H1 (cell line): ENCODE data around the gene PPARA. TPM values are rescaled to one million over a fixed set of nuclear protein-coding genes. Genes with fewer than 3 reads are reported as not detected.

Experiments used
- CTCF ChIA-PET: fragments of 300-600 bp; sonication (Branson Sonifier 250); formaldehyde crosslinking; loops from one replicate; lab custom pipeline; 2021; ENCODE audit not compliant: partially characterized antibody; lab: Charles Lee
- POLR2A ChIA-PET: fragments of 300-600 bp; sonication (Branson Sonifier 250); formaldehyde crosslinking; loops from one replicate; lab custom pipeline; 2021; ENCODE audit warnings: inconsistent platforms; ENCODE audit not compliant: partially characterized antibody; lab: Charles Lee
- DNase-seq, 2 experiments: peaks; one replicate each; pipeline versions ENCODE4 v3.0.0 to v3.0.0-alpha.2; 2010 to 2022; ENCODE audit warnings: low spot score in 2 of 2, low read depth in 1 of 2, mixed read lengths in 1 of 2
- FAIRE-seq: peaks from 2 replicates; lab custom pipeline; 2011; peaks lifted over from hg19 to GRCh38; lab: Jason Lieb, UNC
- H2AFZ ChIP-seq: 2 replicates; pipeline ENCODE4 v1.8.1; 2012; ENCODE audit warnings: low read length, inconsistent platforms
- H2AK5ac ChIP-seq: 2 replicates; pipeline ENCODE4 v1.6.1; 2013; ENCODE audit warnings: low read depth, low read length
- H2BK120ac ChIP-seq: replicated peaks from 2 replicates; pipeline ENCODE3; 2013; ENCODE audit warnings: low read depth, low read length, inconsistent platforms
- H2BK12ac ChIP-seq: 2 replicates; pipeline ENCODE4 v1.6.1; 2013; ENCODE audit warnings: low read depth, low read length
- H2BK15ac ChIP-seq: 2 replicates; pipeline ENCODE4 v1.6.1; 2013; ENCODE audit warnings: low read length
- H2BK20ac ChIP-seq: 2 replicates; pipeline ENCODE4 v1.6.1; 2013; ENCODE audit warnings: low read length
- H2BK5ac ChIP-seq: 2 replicates; pipeline ENCODE4 v1.6.1; 2013; ENCODE audit warnings: low read depth, low read length
- H3K14ac ChIP-seq: 2 replicates; pipeline ENCODE4 v1.6.1; 2013; ENCODE audit warnings: inconsistent platforms; ENCODE audit not compliant: insufficient read length
- H3K18ac ChIP-seq: 2 replicates; pipeline ENCODE4 v1.6.1; 2013; ENCODE audit warnings: low read length; ENCODE audit errors: extremely low read depth
- H3K23ac ChIP-seq: 2 replicates; pipeline ENCODE4 v1.6.1; 2013; ENCODE audit warnings: inconsistent platforms; ENCODE audit not compliant: insufficient read length
- H3K23me2 ChIP-seq: 2 replicates; pipeline ENCODE4 v1.6.1; 2013; ENCODE audit warnings: low read depth, low read length
- H3K27ac ChIP-seq: 2 replicates; pipeline ENCODE4 v1.6.1; 2011; ENCODE audit warnings: low read depth, low read length, inconsistent platforms
- H3K27me3 ChIP-seq, 4 experiments: replicated peaks in 1 of 4; 1 replicate in 1 of 4; 2 replicates in 3 of 4; pipeline versions ENCODE4 v1.6.1 to v1.8.1; 2011 to 2013; ENCODE audit warnings: low read length in 3 of 4, mild to moderate bottlenecking in 3 of 4, inconsistent platforms in 2 of 4, mixed read lengths in 2 of 4, moderate library complexity in 1 of 4; ENCODE audit not compliant: control insufficient read depth in 3 of 4, insufficient read depth in 3 of 4; ENCODE audit errors: extremely low read depth in 1 of 4
- H3K36me3 ChIP-seq, 4 experiments: 2 replicates each; pipeline versions ENCODE4 v1.6.1 to v1.8.1; 2011 to 2013; ENCODE audit warnings: mild to moderate bottlenecking in 4 of 4, low read length in 3 of 4, moderate library complexity in 2 of 4, control low read depth in 1 of 4, inconsistent platforms in 1 of 4; ENCODE audit not compliant: insufficient read depth in 4 of 4, control insufficient read depth in 2 of 4
- H3K4ac ChIP-seq: replicated peaks from 2 replicates; pipeline ENCODE3; 2013; ENCODE audit warnings: low read length, low read depth, mixed read lengths, inconsistent platforms; ENCODE audit not compliant: insufficient read length
- H3K4me1 ChIP-seq, 4 experiments: replicated peaks in 1 of 4; 1 replicate in 1 of 4; 2 replicates in 3 of 4; pipeline versions ENCODE4 v1.6.1 to v1.8.1; 2011 to 2013; ENCODE audit warnings: low read length in 3 of 4, inconsistent platforms in 2 of 4, mixed read lengths in 1 of 4; ENCODE audit not compliant: insufficient read depth in 4 of 4, control insufficient read depth in 3 of 4
- H3K4me2 ChIP-seq, 2 experiments: 2 replicates each; pipeline versions ENCODE4 v1.6.1 to v1.8.1; 2011 to 2013; ENCODE audit warnings: low read depth in 2 of 2, low read length in 2 of 2, control low read depth in 1 of 2, inconsistent platforms in 1 of 2, mild to moderate bottlenecking in 1 of 2; ENCODE audit not compliant: insufficient read depth in 1 of 2
- H3K4me3 ChIP-seq, 4 experiments: fragments of 200-600, 300-600 bp in 1 of 4; sonication (generic), shearing (Covaris generic), sonication (Bioruptor Twin) in 1 of 4; 2 replicates each; pipeline versions ENCODE4 v1.5.1 to v1.8.1; 2011 to 2016; ENCODE audit warnings: low read length in 4 of 4, low read depth in 3 of 4, control low read depth in 2 of 4, inconsistent platforms in 2 of 4, mild to moderate bottlenecking in 2 of 4, mixed read lengths in 1 of 4, moderate library complexity in 1 of 4; ENCODE audit not compliant: insufficient read depth in 2 of 4; ENCODE audit errors: extremely low read depth in 1 of 4
- H3K56ac ChIP-seq: replicated peaks from 2 replicates; pipeline ENCODE3; 2013; ENCODE audit warnings: low read depth, mild to moderate bottlenecking, mixed read lengths, low read length, inconsistent platforms; ENCODE audit not compliant: insufficient read length
- H3K79me1 ChIP-seq: 2 replicates; pipeline ENCODE4 v1.6.1; 2013; ENCODE audit warnings: low read depth, low read length, control low read depth
- H3K79me2 ChIP-seq, 2 experiments: 2 replicates each; pipeline versions ENCODE4 v1.6.1 to v1.8.1; 2012 to 2013; ENCODE audit warnings: low read length in 2 of 2, mild to moderate bottlenecking in 2 of 2, inconsistent platforms in 1 of 2; ENCODE audit not compliant: insufficient read depth in 2 of 2, control insufficient read depth in 1 of 2
- H3K9ac ChIP-seq, 4 experiments: replicated peaks in 1 of 4; 1 replicate in 1 of 4; 2 replicates in 3 of 4; pipeline versions ENCODE4 v1.6.1 to v1.8.1; 2011 to 2013; ENCODE audit warnings: low read depth in 3 of 4, low read length in 3 of 4, control low read depth in 2 of 4, mild to moderate bottlenecking in 2 of 4, moderate library complexity in 2 of 4, inconsistent platforms in 1 of 4; ENCODE audit errors: extremely low read depth in 1 of 4
- H3K9me3 ChIP-seq, 2 experiments: 2 replicates each; pipeline versions ENCODE4 v1.6.1 to v1.8.1; 2012 to 2013; ENCODE audit warnings: mild to moderate bottlenecking in 2 of 2, moderate library complexity in 2 of 2, control low read depth in 1 of 2, inconsistent platforms in 1 of 2, low read depth in 1 of 2, low read length in 1 of 2, mixed read lengths in 1 of 2; ENCODE audit not compliant: insufficient read depth in 2 of 2
- H4K20me1 ChIP-seq, 2 experiments: replicated peaks in 1 of 2; 2 replicates each; pipeline versions ENCODE3 to v1.8.1; 2011 to 2013; ENCODE audit warnings: inconsistent platforms in 2 of 2, low read length in 2 of 2, mild to moderate bottlenecking in 1 of 2; ENCODE audit not compliant: insufficient read depth in 2 of 2, control insufficient read depth in 1 of 2
- H4K5ac ChIP-seq: 2 replicates; pipeline ENCODE4 v1.6.1; 2013; ENCODE audit warnings: low read length, low read depth, mixed read lengths, inconsistent platforms; ENCODE audit not compliant: insufficient read length
- H4K8ac ChIP-seq: 2 replicates; pipeline ENCODE4 v1.8.0; 2013; ENCODE audit warnings: mild to moderate bottlenecking, moderate library complexity, low read length, inconsistent platforms; ENCODE audit not compliant: insufficient read depth; ENCODE audit errors: extremely low read depth
- H4K91ac ChIP-seq: replicated peaks from 2 replicates; pipeline ENCODE3; 2013; ENCODE audit warnings: low read length, mixed read lengths, inconsistent platforms; ENCODE audit not compliant: insufficient read length
- ATF2 ChIP-seq: IDR thresholded peaks from 2 replicates; pipeline ENCODE4 v1.6.1; 2012; ENCODE audit warnings: low read length, inconsistent platforms
- BCL11A ChIP-seq, 2 experiments: IDR thresholded peaks; one replicate each; pipeline ENCODE4 v1.6.1; 2011; ENCODE audit warnings: low read depth in 2 of 2, low read length in 2 of 2, mild to moderate bottlenecking in 2 of 2
- FOSL1 ChIP-seq: IDR thresholded peaks from 2 replicates; pipeline ENCODE4 v1.6.1; 2011; ENCODE audit warnings: mild to moderate bottlenecking, low read depth, low read length, moderate library complexity; ENCODE audit not compliant: insufficient read depth
- HDAC2 ChIP-seq, 2 experiments: fragments of 300-600 bp in 1 of 2; sonication (generic) in 1 of 2; IDR thresholded peaks; 2 replicates each; pipeline ENCODE4 v1.6.1; 2011 to 2012; ENCODE audit warnings: low read depth in 2 of 2, low read length in 2 of 2, mild to moderate bottlenecking in 2 of 2, moderate library complexity in 2 of 2, borderline replicate concordance in 1 of 2, inconsistent platforms in 1 of 2
- JUND ChIP-seq: IDR thresholded peaks from 2 replicates; pipeline ENCODE4 v1.6.1; 2011; ENCODE audit warnings: mild to moderate bottlenecking, improper control_type of control experiment, low read length
- USF2 ChIP-seq: IDR thresholded peaks from 2 replicates; pipeline ENCODE4 v1.6.1; 2011; ENCODE audit warnings: low read length, improper control_type of control experiment
- WGBS, 2 experiments: shearing (Covaris generic) in 1 of 2; methylation state at CpG; one replicate each; pipeline versions ENCODE4 v1.1.6 to v1.1.7; 2013 to 2015; ENCODE audit warnings: low lambda C conversion rate in 2 of 2, mixed read lengths in 2 of 2, inconsistent platforms in 1 of 2, low coverage in 1 of 2, missing lambda C conversion rate in 1 of 2; ENCODE audit not compliant: insufficient replicate concordance in 2 of 2, insufficient coverage in 1 of 2, insufficient read length in 1 of 2; ENCODE audit errors: extremely low coverage in 1 of 2, missing lambda C conversion rate in 1 of 2; 5-methylcytosine and 5-hydroxymethylcytosine counted together
- polyA plus RNA-seq, 7 experiments: library from polyadenylated mRNA; depleted of rRNA in 3 of 7; stranded (reverse) in 5 of 7; unstranded in 2 of 7; fragments of >200 nt in 5 of 7; fragments of 200-250 nt in 2 of 7; gene quantifications; 1 replicate in 5 of 7; 2 replicates in 1 of 7; 4 replicates in 1 of 7; pipeline versions ENCODE4 v1.2.1 to v1.2.3, GENCODE V29; 2011 to 2013; ENCODE audit warnings: missing spikeins in 2 of 7, mixed read lengths in 2 of 7
- total RNA-seq: library from RNA; stranded (reverse); fragmentation: NEBNext Ultra II Directional; extraction: Animal tissue kit (Norgen Biotek cat#: 25700); gene quantifications from 2 replicates; pipeline ENCODE4 v1.2.1, GENCODE V29; 2021

The PPARA gene
- total and polyA plus RNA-seq, 2 of the 8 experiments (the other 6 are each of a cell fraction or from before 2014, with no cell fraction given): 3.1 to 8.2 TPM

GRCh38 chr22:46250783-46251125 is 100.4 kb downstream of the PPARA start:
- POLR2A ChIA-PET: interaction anchor here (0.9 to 2.9 kb wide), 4 partner anchors 10 to 59 kb away, joined by 4 to 13 read pairs (median 4); partner anchors contain the start of genes PKDREJ and TTC38
- peak overlapping the region; percentile 55 to 70 (median 62) for H3K4me3 ChIP-seq
- H3K36me3 ChIP-seq: no peaks in the 10 kb centered on the region
- H3K23me2 ChIP-seq: peaks cover 5% of the 10 kb centered on the region; the same call in 1 of the 2 replicates
- DNase-seq (peak in 1 of 2 experiments; percentile 67), FAIRE-seq (no peak)
- H4K5ac ChIP-seq: no peak overlapping the region
- peaks cover 0 to 4% (median 2%) of the 10 kb centered on the region in 4 experiments; a peak in 4 of 7 replicates for H3K4me1 ChIP-seq
- H3K9ac ChIP-seq: no peak overlapping the region; a peak in 1 of 7 replicates
- no peaks in the 10 kb centered on the region; a peak in 1 of 4 replicates for H3K9me3 ChIP-seq
- CTCF ChIA-PET: interaction anchor here (1.2 to 1.5 kb wide), 3 partner anchors 9 to 12 kb away, joined by 3 to 6 read pairs (median 3); partner anchors contain the start of gene PKDREJ
- no peak overlapping the region for H2BK20ac ChIP-seq
- no peak overlapping the region for H4K91ac ChIP-seq
- no peak overlapping the region for H2BK12ac ChIP-seq
- H2BK5ac ChIP-seq: peak overlapping the region; percentile 35; the same call in 1 of the 2 replicates
- TF ChIP-seq ATF2: no peak
- no peak for TF ChIP-seq JUND
- no peak for TF ChIP-seq USF2
- TF ChIP-seq HDAC2 (IDR thresholded peaks at IDR 0.05; ENCODE audit: borderline replicate concordance in 1 of 2, low read depth in 2 of 2, low read length in 2 of 2): no peak; a peak in 1 of 4 replicates
- TF ChIP-seq FOSL1: no peak
- no peak for TF ChIP-seq BCL11A (IDR thresholded peaks at IDR 0.05; ENCODE audit: low read depth in 2 of 2, low read length in 2 of 2)
- TF ChIP-seq, all 59 proteins: peak for 0
- Histone ChIP-seq H3K18ac (peak overlapping the region; percentile 64), H3K4ac (no peak overlapping the region), H3K4me2 (peak overlapping the region; percentile 62 to 96), H4K20me1 (no peaks in the 10 kb centered on the region), H3K27me3 (peaks cover 0 to 4% (median 0%) of the 10 kb centered on the region in 4 experiments; a peak in 2 of 7 replicates), H2AFZ (no peak overlapping the region), H2AK5ac (no peak overlapping the region), H2BK15ac (no peak overlapping the region), H3K79me1 (no peaks in the 10 kb centered on the region; the same call in 1 of the 2 replicates), H3K27ac (no peak overlapping the region), H3K23ac (no peak overlapping the region), H4K8ac (peak overlapping the region; percentile 80), H2BK120ac (no peak overlapping the region), H3K14ac (no peak overlapping the region), H3K56ac (no peak overlapping the region), H3K79me2 (no peaks in the 10 kb centered on the region)
- WGBS, 2 experiments: 38% methylated on average over 9 of the region's 25 CpGs; no CpG with 5 or more reads in 1 of the 2 experiments
